Panc1 (cell line): ENCODE data around the gene INTS3. TPM values are rescaled to one million over a fixed set of nuclear protein-coding genes. Genes with fewer than 3 reads are reported as not detected.

Source experiments
- ATAC-seq: fragments of 200-7000 bp; cut with Tn5 transposase; 2 replicates; pipeline ENCODE4 v1.9.1; 2020; ENCODE audit warnings: mild to moderate bottlenecking, moderate library complexity
- BruUV-seq: library from RNA; stranded (reverse); fragments of 400-500 nt; replicated peaks from 2 replicates; lab custom pipeline; 2021; lab: Mats Ljungman, UMichigan
- CTCF ChIA-PET: fragments of 300-600 bp; sonication (Branson Sonifier 250); formaldehyde crosslinking; loops from one replicate; lab custom pipeline; 2022; ENCODE audit warnings: antibody characterized with exemption; lab: Charles Lee
- POLR2A ChIA-PET: fragments of 300-600 bp; sonication (Branson Sonifier 250); formaldehyde crosslinking; loops from one replicate; lab custom pipeline; 2022; ENCODE audit warnings: antibody characterized with exemption; lab: Charles Lee
- DNase-seq: peaks from one replicate; pipeline ENCODE4 v3.0.0-alpha.2; 2010; ENCODE audit warnings: low read depth, low spot score
- H3K27ac ChIP-seq: 2 replicates; pipeline ENCODE4 v1.5.1; 2011; ENCODE audit warnings: mild to moderate bottlenecking, low read length, inconsistent platforms
- H3K27me3 ChIP-seq: fragments of 200-500 bp; sonication (Bioruptor generic); 2 replicates; pipeline ENCODE4 v1.6.0; 2014; ENCODE audit warnings: low read length, inconsistent platforms; ENCODE audit not compliant: control insufficient read depth, insufficient read depth
- H3K36me3 ChIP-seq: fragments of 200-500 bp; sonication (Bioruptor generic); 2 replicates; pipeline ENCODE4 v1.5.1; 2014; ENCODE audit warnings: inconsistent platforms, mild to moderate bottlenecking, low read length, moderate library complexity; ENCODE audit not compliant: control insufficient read depth, insufficient read depth
- H3K4me1 ChIP-seq: 2 replicates; pipeline ENCODE4 v1.5.1; 2011; ENCODE audit warnings: inconsistent platforms, mild to moderate bottlenecking, low read length, moderate library complexity; ENCODE audit not compliant: control insufficient read depth, insufficient read depth
- H3K4me3 ChIP-seq, 2 experiments: 2 replicates each; pipeline ENCODE4 v1.5.1; 2011 to 2012; ENCODE audit warnings: low read depth in 2 of 2, low read length in 2 of 2, mild to moderate bottlenecking in 2 of 2, inconsistent platforms in 1 of 2, moderate library complexity in 1 of 2
- H3K9me3 ChIP-seq: fragments of 200-500 bp; sonication (Bioruptor generic); 2 replicates; pipeline ENCODE4 v1.5.1; 2014; ENCODE audit warnings: low read depth, mild to moderate bottlenecking, inconsistent platforms, low read length, moderate library complexity; ENCODE audit not compliant: control insufficient read depth, insufficient read depth
- POLR2AphosphoS5 ChIP-seq: IDR thresholded peaks from 2 replicates; pipeline ENCODE4 v1.6.1; 2012; ENCODE audit warnings: mild to moderate bottlenecking, low read depth, low read length, moderate library complexity
- SIN3A ChIP-seq: IDR thresholded peaks from 2 replicates; pipeline ENCODE4 v1.6.1; 2012; ENCODE audit warnings: low read depth, mild to moderate bottlenecking, low read length, moderate library complexity, borderline replicate concordance; ENCODE audit not compliant: insufficient read depth
- TCF7L2 ChIP-seq: IDR thresholded peaks from 2 replicates; pipeline ENCODE4 v1.6.1; 2011; ENCODE audit warnings: mild to moderate bottlenecking, low read depth, low read length, inconsistent platforms
- in situ Hi-C: cut with HindIII; loops from 2 replicates; pipeline ENCODE4 v1.10.0; 2016; ENCODE audit warnings: low sequenced_read_pairs, low pct_unique_long_range_greater_than_20kb
- intact Hi-C: fragments of 100-400 bp; cut with micrococcal nuclease; formaldehyde crosslinking; loops from one replicate; pipeline ENCODE4 v1.10.0; 2022; ENCODE audit not compliant: unreplicated experiment
- total RNA-seq: library from RNA; stranded (reverse); gene quantifications from one replicate; pipeline ENCODE4 v1.2.1, GENCODE V29; 2021; ENCODE audit not compliant: unreplicated experiment
- TF ChIP-seq, protein P1 (sequence below), 2 experiments: IDR thresholded peaks; 2 replicates each; pipeline ENCODE4 v1.6.1; 2011 to 2012; ENCODE audit warnings: low read depth in 2 of 2, control low read depth in 1 of 2, low read length in 1 of 2, mild to moderate bottlenecking in 1 of 2, moderate library complexity in 1 of 2; ENCODE audit not compliant: insufficient read depth in 1 of 2
- TF ChIP-seq, protein P2 (sequence below): fragments of 450-650 bp; IDR thresholded peaks from 2 replicates; pipeline ENCODE4 v1.5.1; 2017; ENCODE audit warnings: mild to moderate bottlenecking

INTS3 gene
- total RNA-seq, 1 experiment from 2014 or later, result 77.3 TPM

- Histone ChIP-seq H3K4me3 (no peak overlapping the region), H3K27ac (no peak overlapping the region), H3K9me3 (no peaks in the 10 kb centered on the region), H3K36me3 (no peaks in the 10 kb centered on the region; the same call in none of the 2 replicates), H3K27me3 (no peaks in the 10 kb centered on the region), H3K4me1 (no peaks in the 10 kb centered on the region)
- intact Hi-C loops, result no loop called here
- ChIA-PET CTCF (no interaction called here), POLR2A (no interaction called here)
- no peak for DNase-seq
- TF ChIP-seq TCF7L2 (no peak), POLR2AphosphoS5 (no peak), SIN3A (no peak)
- TF ChIP-seq, protein P1, sequence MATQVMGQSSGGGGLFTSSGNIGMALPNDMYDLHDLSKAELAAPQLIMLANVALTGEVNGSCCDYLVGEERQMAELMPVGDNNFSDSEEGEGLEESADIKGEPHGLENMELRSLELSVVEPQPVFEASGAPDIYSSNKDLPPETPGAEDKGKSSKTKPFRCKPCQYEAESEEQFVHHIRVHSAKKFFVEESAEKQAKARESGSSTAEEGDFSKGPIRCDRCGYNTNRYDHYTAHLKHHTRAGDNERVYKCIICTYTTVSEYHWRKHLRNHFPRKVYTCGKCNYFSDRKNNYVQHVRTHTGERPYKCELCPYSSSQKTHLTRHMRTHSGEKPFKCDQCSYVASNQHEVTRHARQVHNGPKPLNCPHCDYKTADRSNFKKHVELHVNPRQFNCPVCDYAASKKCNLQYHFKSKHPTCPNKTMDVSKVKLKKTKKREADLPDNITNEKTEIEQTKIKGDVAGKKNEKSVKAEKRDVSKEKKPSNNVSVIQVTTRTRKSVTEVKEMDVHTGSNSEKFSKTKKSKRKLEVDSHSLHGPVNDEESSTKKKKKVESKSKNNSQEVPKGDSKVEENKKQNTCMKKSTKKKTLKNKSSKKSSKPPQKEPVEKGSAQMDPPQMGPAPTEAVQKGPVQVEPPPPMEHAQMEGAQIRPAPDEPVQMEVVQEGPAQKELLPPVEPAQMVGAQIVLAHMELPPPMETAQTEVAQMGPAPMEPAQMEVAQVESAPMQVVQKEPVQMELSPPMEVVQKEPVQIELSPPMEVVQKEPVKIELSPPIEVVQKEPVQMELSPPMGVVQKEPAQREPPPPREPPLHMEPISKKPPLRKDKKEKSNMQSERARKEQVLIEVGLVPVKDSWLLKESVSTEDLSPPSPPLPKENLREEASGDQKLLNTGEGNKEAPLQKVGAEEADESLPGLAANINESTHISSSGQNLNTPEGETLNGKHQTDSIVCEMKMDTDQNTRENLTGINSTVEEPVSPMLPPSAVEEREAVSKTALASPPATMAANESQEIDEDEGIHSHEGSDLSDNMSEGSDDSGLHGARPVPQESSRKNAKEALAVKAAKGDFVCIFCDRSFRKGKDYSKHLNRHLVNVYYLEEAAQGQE (IDR thresholded peaks at IDR 0.05; ENCODE audit: insufficient read depth in 1 of 2, low read depth in 2 of 2, low read length in 1 of 2), result no peak
- TF ChIP-seq, protein P2, sequence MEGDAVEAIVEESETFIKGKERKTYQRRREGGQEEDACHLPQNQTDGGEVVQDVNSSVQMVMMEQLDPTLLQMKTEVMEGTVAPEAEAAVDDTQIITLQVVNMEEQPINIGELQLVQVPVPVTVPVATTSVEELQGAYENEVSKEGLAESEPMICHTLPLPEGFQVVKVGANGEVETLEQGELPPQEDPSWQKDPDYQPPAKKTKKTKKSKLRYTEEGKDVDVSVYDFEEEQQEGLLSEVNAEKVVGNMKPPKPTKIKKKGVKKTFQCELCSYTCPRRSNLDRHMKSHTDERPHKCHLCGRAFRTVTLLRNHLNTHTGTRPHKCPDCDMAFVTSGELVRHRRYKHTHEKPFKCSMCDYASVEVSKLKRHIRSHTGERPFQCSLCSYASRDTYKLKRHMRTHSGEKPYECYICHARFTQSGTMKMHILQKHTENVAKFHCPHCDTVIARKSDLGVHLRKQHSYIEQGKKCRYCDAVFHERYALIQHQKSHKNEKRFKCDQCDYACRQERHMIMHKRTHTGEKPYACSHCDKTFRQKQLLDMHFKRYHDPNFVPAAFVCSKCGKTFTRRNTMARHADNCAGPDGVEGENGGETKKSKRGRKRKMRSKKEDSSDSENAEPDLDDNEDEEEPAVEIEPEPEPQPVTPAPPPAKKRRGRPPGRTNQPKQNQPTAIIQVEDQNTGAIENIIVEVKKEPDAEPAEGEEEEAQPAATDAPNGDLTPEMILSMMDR, result no peak
- in situ Hi-C loops, result no loop called here
- ATAC-seq, result no peak
- BruUV-seq, result no TSS peak
These were observed 14.1 kb downstream of the INTS3 start for GRCh38 chr1:153741986-153742385.

DNA sequence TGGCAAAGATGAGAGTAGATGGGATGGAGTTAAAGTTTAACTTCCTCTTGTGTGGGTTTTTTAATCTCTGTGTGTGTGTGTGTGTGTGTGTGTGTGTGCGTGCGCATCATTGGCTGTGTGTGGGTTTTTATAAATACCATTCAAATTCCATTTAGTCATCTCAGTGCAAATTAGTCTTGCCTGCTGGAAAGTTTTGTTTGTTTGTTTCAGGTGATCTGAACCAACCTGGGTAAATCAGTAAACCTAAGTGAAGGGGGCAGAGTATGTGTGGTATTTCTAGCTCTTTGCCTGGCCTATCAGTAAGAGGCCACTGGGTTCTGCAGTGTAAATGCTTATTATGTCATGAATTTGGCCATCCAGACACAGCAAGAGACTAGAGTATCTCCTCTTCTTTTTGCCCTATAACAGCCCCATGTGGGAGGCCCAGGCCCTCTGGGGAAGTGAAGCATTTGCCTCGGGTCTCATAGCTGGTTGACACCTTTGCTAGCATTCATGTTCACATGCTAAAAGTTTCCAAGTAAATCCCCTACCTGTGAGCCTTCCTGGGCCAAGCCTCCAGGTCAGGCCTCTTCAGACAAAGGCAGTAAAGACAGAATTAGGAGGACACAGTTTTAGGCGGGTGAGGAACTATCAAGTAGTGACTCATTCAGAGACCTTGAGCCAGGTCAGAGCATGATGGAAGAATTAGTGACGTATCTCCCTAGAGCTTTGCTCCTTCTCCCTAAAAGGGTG, 14.7 kb downstream of the INTS3 start:
- TF ChIP-seq, protein P2, result no peak
- TF ChIP-seq, protein P1 (IDR thresholded peaks at IDR 0.05; ENCODE audit: insufficient read depth in 1 of 2, low read depth in 2 of 2, low read length in 1 of 2), result no peak
- TF ChIP-seq POLR2AphosphoS5, result no peak
- H3K4me3 ChIP-seq, result no peak overlapping the region
- no peaks in the 10 kb centered on the region for H3K4me1 ChIP-seq
- in situ Hi-C loops, result no loop called here
- BruUV-seq, result no TSS peak
- no peak overlapping the region for H3K27ac ChIP-seq
- ChIA-PET POLR2A (no interaction called here), CTCF (no interaction called here)
- no peaks in the 10 kb centered on the region for H3K27me3 ChIP-seq
- H3K9me3 ChIP-seq, result no peaks in the 10 kb centered on the region
- DNase-seq (no peak), ATAC-seq (no peak)
- H3K36me3 ChIP-seq, result no peaks in the 10 kb centered on the region; the same call in none of the 2 replicates
- intact Hi-C loops, result no loop called here
